ENCODE measurements around the gene CEP78. TPM values are rescaled to one million over a fixed set of nuclear protein-coding genes. Genes with fewer than 3 reads are reported as not detected.
"Not testable (repeated sequence)": the region's sequence is repeated elsewhere in the genome, so short reads cannot be mapped to it uniquely, and the experiment has no call there.

CEP78 gene
- total RNA-seq, 1 donor = 16.6 TPM

DNA sequence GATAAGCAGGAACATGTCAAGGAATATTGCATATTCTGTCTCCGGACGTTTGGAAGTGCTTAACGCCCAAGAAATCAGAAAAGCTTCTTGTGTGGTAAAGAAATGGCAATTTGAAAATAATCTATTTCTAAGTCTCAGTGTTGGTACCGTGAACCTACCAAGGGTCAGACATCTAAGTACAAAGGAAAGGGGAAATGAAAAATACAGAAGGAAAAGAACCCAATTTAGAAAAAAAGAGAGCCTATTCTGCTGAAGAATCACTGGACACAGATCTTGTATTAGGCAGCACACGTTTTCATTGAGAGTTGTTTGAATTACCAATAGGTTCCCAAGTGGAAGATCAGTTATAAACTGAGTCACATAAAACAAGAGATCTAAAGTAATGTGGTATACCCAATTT lies 46.9 kb upstream of the CEP78 start:
- H3K4me2 ChIP-seq (ENCODE audit: insufficient read depth, low read length) = no peak overlapping the region
- peaks cover 4% of the 10 kb centered on the region for H3K27me3 ChIP-seq (ENCODE audit: insufficient read depth, low read length)
- no peaks in the 10 kb centered on the region for H3K9me3 ChIP-seq (ENCODE audit: low read depth, low read length)
- H3K79me2 ChIP-seq (ENCODE audit: insufficient read depth, low read length) = no peaks in the 10 kb centered on the region
- H3K27ac ChIP-seq (ENCODE audit: low read depth, low read length) = no peak overlapping the region
- no peaks in the 10 kb centered on the region for H3K4me1 ChIP-seq (ENCODE audit: insufficient read depth, low read length)
- TF ChIP-seq, protein P1, sequence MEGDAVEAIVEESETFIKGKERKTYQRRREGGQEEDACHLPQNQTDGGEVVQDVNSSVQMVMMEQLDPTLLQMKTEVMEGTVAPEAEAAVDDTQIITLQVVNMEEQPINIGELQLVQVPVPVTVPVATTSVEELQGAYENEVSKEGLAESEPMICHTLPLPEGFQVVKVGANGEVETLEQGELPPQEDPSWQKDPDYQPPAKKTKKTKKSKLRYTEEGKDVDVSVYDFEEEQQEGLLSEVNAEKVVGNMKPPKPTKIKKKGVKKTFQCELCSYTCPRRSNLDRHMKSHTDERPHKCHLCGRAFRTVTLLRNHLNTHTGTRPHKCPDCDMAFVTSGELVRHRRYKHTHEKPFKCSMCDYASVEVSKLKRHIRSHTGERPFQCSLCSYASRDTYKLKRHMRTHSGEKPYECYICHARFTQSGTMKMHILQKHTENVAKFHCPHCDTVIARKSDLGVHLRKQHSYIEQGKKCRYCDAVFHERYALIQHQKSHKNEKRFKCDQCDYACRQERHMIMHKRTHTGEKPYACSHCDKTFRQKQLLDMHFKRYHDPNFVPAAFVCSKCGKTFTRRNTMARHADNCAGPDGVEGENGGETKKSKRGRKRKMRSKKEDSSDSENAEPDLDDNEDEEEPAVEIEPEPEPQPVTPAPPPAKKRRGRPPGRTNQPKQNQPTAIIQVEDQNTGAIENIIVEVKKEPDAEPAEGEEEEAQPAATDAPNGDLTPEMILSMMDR (IDR thresholded peaks at IDR 0.05; ENCODE audit: extremely low read depth, low read depth, low read length) = no peak
- no peaks in the 10 kb centered on the region for H4K20me1 ChIP-seq (ENCODE audit: insufficient read depth, low read length)
- H3K4me3 ChIP-seq (ENCODE audit: insufficient read depth, low read length) = no peak overlapping the region
- H3K36me3 ChIP-seq (ENCODE audit: insufficient read depth, low read length) = no peaks in the 10 kb centered on the region
- H2AFZ ChIP-seq (ENCODE audit: low read length) = no peak overlapping the region
- no peak for DNase-seq (ENCODE audit: insufficient read length, low spot score, missing footprints)

DNA sequence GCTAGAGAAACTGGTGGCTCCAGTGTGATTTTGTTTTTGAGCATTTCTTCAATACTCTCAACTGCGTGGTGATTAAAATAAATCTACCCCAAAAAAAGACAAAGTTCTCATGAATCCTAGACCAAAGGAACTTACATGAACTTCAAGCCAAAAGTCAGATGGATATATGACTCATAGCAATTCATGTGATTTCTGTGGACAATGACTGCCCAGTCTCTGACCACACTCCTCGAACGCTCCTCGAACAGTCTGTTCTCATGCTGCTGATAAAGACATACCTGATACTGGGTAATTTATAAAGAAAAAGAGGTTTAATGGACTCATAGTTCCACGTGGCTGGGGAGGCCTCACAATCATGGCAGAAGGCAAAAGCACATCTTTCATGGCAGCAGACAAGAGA lies 46.4 kb upstream of the CEP78 start:
- no peak overlapping the region for H2AFZ ChIP-seq (ENCODE audit: low read length)
- DNase-seq (ENCODE audit: insufficient read length, low spot score, missing footprints) = no peak
- no peaks in the 10 kb centered on the region for H3K36me3 ChIP-seq (ENCODE audit: insufficient read depth, low read length)

DNA sequence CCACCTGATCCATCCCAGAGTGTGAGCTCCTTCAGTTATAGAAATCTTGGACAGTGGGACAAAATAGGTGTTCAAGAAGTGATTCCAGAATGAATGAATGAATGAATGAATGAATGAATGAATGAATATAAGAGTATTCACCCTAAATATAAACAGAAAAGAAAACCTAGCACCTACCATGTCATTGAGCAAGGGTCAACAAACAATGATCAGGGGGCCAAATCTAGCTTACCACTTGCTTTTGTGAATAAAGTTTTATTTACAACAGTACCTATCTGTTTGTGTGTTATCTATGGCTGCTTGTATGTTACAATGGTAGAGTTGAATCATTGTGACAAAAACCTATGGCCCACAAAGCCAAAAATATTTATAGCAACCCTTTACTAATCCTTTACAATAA lies 43.9 kb upstream of the CEP78 start:
- no peak for DNase-seq (ENCODE audit: insufficient read length, low spot score, missing footprints)
- Histone ChIP-seq H3K9me3 (ENCODE audit: low read depth, low read length) (no peaks in the 10 kb centered on the region), H3K4me2 (ENCODE audit: insufficient read depth, low read length) (no peak overlapping the region), H3K27me3 (ENCODE audit: insufficient read depth, low read length) (peaks cover 4% of the 10 kb centered on the region), H3K4me3 (ENCODE audit: insufficient read depth, low read length) (no peak overlapping the region), H3K79me2 (ENCODE audit: insufficient read depth, low read length) (no peaks in the 10 kb centered on the region), H3K4me1 (ENCODE audit: insufficient read depth, low read length) (no peaks in the 10 kb centered on the region), H2AFZ (ENCODE audit: low read length) (no peak overlapping the region), H3K36me3 (ENCODE audit: insufficient read depth, low read length) (no peaks in the 10 kb centered on the region), H4K20me1 (ENCODE audit: insufficient read depth, low read length) (no peaks in the 10 kb centered on the region), H3K27ac (ENCODE audit: low read depth, low read length) (no peak overlapping the region)
- TF ChIP-seq, protein P1 (IDR thresholded peaks at IDR 0.05; ENCODE audit: extremely low read depth, low read depth, low read length) = no peak

More for the DNA sequence above, 46.4 kb upstream of the CEP78 start:
- Histone ChIP-seq H3K27ac (ENCODE audit: low read depth, low read length) (no peak overlapping the region), H3K4me1 (ENCODE audit: insufficient read depth, low read length) (no peaks in the 10 kb centered on the region), H4K20me1 (ENCODE audit: insufficient read depth, low read length) (no peaks in the 10 kb centered on the region), H3K9me3 (ENCODE audit: low read depth, low read length) (no peaks in the 10 kb centered on the region), H3K27me3 (ENCODE audit: insufficient read depth, low read length) (peaks cover 4% of the 10 kb centered on the region), H3K4me2 (ENCODE audit: insufficient read depth, low read length) (no peak overlapping the region), H3K79me2 (ENCODE audit: insufficient read depth, low read length) (no peaks in the 10 kb centered on the region), H3K4me3 (ENCODE audit: insufficient read depth, low read length) (no peak overlapping the region)
- TF ChIP-seq, protein P1 (IDR thresholded peaks at IDR 0.05; ENCODE audit: extremely low read depth, low read depth, low read length) = no peak

DNA sequence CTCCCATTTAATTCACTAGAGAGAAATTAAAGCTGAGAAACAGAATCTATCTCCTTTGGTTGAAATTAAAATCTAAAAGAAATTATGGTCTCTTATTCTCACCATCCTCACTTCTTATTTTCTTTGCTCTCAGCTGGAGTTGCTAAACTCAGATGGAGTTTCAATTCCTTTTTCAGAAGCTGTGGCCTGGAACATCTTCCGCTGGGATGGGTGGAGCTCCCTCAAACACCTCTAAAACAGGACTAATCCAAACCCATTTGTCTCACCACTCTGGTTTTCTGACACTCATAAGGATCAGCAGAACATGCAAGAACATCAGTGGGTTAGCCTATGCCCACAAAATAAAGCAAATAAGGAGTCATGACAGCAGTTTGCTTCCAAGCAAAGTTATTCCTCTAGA lies 39.6 kb upstream of the CEP78 start:
- H3K36me3 ChIP-seq (ENCODE audit: insufficient read depth, low read length) = no peaks in the 10 kb centered on the region
- no peaks in the 10 kb centered on the region for H3K9me3 ChIP-seq (ENCODE audit: low read depth, low read length)
- TF ChIP-seq, protein P1 (IDR thresholded peaks at IDR 0.05; ENCODE audit: extremely low read depth, low read depth, low read length) = no peak
- H3K4me1 ChIP-seq (ENCODE audit: insufficient read depth, low read length) = no peaks in the 10 kb centered on the region
- H3K27me3 ChIP-seq (ENCODE audit: insufficient read depth, low read length) = peaks cover 4% of the 10 kb centered on the region
- H3K4me2 ChIP-seq (ENCODE audit: insufficient read depth, low read length) = no peak overlapping the region
- no peaks in the 10 kb centered on the region for H4K20me1 ChIP-seq (ENCODE audit: insufficient read depth, low read length)
- no peak overlapping the region for H3K27ac ChIP-seq (ENCODE audit: low read depth, low read length)
- DNase-seq (ENCODE audit: insufficient read length, low spot score, missing footprints) = no peak
- no peak overlapping the region for H2AFZ ChIP-seq (ENCODE audit: low read length)
- H3K79me2 ChIP-seq (ENCODE audit: insufficient read depth, low read length) = no peaks in the 10 kb centered on the region
- H3K4me3 ChIP-seq (ENCODE audit: insufficient read depth, low read length) = no peak overlapping the region

DNA sequence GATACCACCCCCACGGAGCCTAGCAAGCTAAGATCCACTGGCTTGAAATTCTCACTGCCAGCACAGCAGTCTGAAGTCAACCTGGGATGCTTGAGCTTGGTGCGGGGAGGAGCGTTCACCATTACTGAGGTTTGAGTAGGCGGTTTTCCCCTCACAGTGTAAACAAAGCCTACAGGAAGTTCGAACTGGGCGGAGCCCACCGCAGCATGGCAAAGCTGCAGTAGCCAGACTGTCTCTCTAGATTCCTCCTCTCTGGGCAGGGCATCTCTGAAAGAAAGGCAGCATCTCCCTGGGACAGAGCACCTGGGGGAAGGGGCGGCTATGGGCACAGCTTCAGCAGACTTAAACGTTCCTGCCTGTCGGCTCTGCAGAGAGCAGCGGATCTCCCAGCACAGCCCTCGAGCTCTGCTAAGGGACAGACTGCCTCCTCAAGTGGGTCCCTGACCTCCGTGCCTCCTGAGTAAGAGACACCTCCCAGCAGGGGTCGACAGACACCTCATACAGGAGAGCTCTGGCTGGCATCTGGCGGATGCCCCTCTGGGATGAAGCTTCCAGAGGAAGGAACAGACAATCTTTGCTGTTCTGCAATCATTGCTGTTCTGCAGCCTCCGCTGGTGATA lies 34.6 kb upstream of the CEP78 start:
- H3K9me3 ChIP-seq (ENCODE audit: low read depth, low read length); H3K4me3 ChIP-seq (ENCODE audit: insufficient read depth, low read length); DNase-seq (ENCODE audit: insufficient read length, low spot score, missing footprints); H4K20me1 ChIP-seq (ENCODE audit: insufficient read depth, low read length); H3K4me1 ChIP-seq (ENCODE audit: insufficient read depth, low read length); H3K27me3 ChIP-seq (ENCODE audit: insufficient read depth, low read length); H3K4me2 ChIP-seq (ENCODE audit: insufficient read depth, low read length); H3K27ac ChIP-seq (ENCODE audit: low read depth, low read length); H3K79me2 ChIP-seq (ENCODE audit: insufficient read depth, low read length); H3K36me3 ChIP-seq (ENCODE audit: insufficient read depth, low read length): not testable (repeated sequence)
- peak overlapping the region; percentile 15 for H2AFZ ChIP-seq (ENCODE audit: low read length)

Measured in osteoblast (primary cell).